ENCODE results near the gene CASZ1.
A peak's percentile ranks its signal among the peaks of the same experiment; 100 is the strongest.

The CASZ1 gene

DNA sequence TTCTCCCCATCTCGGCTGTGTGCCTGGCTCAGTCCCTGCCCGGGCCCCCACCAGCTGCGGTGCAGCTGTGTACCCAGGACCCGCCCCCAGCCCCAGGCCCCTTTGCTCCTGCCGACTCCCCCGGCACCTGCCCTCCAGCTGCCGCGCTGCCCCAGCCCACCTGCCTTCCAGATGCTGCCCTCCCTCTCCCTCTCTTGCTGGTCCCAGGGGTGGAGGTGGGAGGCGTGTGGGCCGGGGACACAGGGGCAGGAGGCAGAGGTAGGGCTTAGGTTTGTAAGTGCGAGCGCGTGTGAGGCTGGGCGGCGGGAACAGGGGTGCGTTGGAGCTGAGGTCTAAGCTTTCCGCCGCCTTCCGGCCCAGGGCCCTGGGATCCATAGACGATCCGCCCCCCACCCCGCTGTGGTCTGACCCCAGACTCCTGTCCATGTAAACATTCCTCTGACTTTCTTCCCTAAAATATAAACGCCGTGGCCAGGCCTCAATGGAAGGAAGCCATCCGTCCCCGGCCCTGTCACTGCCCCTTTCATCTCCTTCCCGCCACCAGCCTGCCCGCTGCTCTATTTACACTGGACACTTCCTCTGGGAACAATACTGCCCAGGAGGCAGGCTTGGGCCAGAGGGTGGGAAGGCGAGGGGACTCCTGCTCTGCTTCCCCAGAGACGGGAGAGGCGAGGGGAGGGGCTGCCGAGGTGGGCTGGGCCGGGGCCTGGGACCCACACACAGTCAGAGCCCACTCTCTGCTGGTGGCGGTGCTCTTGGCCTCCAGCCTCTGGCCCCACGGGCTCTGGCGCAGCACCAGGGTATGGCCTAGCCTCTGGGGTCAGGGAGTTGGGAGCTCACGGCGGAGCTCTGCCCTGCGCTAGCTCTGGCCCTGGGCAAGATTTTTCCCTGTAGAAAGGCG is 128.3 kb downstream of the CASZ1 start:
- peak; percentile 48 for DNase-seq

GRCh38 chr1:10665930-10666850 is 130.3 kb downstream of the CASZ1 start:
- no peak for DNase-seq

DNA sequence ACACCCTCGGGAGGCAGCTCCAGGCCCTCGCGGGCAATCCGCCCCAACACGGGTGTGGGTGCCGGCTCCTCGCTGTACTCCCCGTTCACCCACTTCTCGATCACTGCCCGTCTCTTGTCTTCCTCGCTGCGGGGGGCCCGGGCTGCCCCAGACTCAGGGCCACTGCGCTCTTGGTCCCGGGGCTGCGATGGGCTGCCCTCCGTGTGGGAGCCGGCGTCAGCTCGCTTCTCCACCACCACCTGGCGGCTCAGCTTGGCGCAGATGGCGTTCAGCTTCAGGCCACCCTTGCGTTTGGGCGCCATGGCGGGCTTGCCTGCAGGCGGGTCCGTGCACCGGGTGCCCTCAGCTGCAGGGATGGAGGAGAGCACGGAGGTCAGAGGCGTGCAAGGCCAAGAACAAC is 131.2 kb downstream of the CASZ1 start:
- no peak for DNase-seq

GRCh38 chr1:10664251-10664650 is 132.2 kb downstream of the CASZ1 start:
- no peak for DNase-seq

DNA sequence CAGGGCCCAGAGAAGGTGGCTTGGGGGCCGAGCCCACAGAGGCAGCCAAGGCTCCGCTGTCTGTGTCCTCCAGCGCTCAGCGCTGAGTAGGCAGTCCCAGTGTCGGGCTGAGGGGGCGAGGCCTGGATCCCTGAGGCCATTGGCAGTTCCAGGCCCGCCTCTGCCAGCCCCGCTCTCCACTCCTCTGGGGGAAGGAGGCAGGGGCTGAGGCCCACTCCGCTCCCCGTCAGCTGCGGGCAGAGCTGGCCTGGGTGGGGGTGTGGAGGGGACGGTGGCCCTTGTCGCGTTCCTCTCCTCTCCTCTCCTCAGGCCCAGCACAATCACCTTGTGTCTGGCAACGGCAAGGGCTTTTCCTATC is 132.8 kb downstream of the CASZ1 start:
- no peak for DNase-seq

DNA sequence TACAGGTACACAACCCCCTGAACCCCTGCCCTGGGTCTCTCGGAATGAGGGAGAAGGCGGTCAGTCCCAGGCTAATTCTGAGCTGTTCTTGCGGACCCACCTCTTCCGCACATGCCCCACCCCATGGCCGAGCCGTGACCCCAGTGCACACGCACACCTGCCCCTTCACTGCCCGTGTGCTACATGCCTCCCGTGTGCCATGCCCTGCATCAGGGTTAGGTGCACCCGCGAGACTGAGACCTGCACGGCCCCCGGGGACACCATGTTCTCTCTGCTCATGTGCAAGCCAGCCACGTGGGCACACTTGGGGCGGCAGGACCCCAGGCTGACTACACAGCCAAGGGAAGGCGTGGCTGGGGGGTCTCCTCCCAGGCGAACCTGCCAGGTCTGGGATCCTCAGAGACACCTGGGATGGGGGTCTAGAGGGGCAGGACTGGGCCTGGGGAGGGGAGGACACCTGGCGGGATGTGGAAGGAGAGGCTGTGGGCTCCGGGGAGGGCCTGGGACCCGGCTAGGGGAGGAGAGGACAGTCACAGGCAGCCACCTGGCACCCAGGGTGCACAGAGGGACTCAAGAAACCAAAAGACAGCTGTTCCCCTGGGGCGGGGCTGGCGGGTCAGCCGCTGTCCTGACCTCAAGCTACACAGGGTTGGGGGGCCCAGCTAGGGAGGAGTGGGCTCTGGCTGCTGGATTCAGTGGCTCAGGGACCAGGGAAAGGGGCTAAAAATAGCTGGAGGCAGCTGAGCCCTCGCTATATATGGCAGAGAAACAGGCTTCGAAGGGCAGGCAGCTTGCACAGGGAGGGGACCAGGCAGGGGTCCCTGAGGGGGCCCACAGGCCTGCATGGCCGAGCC is 133.4 kb downstream of the CASZ1 start:
- no peak for DNase-seq

DNA sequence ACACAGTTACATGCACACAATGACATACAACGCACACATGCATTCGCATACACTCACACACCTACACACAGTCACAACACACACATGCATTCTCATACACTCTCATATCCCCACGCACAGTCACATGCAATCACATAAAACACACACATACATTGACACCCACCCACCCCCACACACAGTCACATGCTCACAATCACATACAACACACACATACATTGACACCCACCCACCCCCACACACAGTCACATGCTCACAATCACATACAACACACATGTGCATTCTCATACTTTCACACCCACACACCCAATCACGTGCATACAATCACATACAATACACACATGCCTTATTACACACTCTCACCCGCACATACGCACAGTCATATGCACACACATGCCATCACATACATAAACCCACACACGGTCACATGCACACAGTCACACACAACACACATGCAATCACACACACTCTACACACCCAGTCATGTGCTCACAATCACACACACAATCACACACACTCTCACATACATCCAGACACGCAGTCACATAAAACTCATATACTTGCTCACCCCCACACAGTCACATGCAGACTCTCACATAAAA is 134.3 kb downstream of the CASZ1 start:
- DNase-seq: no peak

DNA sequence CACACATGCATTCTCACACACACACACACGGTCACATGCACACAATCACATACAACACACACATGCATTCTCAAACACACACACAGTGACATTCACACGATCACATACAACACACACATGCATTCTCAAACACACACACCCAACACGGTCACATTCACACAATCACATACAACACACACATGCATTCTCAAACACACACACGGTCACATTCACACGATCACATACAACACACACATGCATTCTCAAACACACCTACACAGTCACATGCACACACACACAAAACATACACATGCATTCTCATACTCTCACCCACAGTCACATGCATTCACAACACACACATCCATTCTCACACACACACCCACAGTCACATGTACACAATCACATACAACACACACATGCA is 135.0 kb downstream of the CASZ1 start:
- DNase-seq: no peak

DNA sequence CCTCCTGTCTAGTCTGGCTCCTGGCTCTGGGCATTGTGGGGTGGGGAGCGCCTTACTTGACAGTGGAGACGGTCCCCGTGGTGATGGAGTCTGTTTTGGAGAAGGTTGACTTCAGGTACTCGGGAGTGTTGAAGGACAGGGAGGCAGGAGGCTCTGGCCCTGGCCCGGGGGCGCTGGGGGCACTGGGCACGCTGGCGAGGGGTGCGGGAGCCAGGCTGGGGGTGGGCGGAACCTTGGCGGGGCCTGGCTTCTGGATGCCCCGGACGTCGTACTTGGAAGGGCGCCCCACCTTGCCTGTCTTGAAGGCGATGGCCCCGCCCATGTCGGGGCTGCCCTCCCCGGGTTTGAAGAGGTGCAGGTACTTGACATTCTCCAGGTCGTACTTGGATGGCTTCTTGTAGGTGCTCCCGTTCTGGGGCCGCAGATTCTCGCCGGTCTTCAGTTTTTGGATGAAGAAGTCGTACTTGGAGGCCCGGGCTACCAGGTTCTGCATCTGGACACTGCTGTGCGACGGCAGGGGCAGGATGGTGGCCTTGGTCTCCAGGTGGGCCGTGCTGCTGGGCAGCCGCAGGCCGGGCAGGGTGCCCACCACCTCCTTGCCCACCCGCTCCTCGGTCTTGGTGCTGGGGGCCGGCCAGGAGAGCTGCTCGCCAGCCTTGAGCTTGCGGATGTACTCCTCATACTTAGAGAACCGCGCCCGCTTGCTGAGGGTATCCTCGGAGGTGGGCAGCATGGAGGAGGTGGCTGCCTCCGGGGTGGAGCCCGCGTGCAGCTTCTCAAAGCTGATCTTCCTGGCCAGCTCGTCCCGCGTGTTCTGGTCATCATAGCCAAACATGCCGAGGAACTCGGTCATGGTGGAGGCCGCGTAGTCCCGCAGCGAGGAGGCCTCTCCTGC is 136.6 kb downstream of the CASZ1 start:
- no peak for DNase-seq

- DNase-seq: no peak
These were observed 137.2 kb downstream of the CASZ1 start for GRCh38 chr1:10659218-10659617.

DNA sequence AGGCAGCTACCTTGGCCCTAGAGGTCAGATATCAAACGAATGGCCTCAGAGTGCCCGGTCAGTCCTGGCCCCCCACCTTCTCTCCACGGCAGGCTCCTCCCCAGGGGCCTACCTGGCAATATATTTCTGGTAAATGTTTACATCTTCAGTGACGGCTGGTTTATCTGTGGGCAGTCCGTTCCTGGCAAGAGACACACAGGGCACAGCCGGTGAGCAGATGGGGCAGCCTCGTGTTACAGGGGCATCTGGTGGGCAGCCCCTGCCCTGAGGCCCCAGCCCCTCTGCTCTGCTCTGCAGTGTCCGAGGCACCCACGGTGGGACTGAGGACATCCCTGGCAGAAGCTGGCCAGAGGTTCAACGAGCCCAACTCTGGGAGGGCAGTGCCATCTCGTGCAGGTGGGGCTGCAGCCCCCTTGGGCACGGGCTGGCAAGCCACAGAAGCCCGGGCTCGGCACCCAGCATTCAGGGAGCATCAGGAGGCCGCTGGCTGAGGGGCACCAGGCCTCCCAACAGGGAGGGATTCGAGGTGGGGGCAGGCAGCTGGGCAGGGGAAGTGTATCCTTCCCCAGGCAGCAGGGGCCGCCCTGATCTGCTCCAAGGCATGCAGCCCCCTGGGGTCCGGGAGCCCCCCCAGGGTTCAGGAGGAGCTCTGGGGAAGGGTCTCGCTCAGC is 137.9 kb downstream of the CASZ1 start:
- DNase-seq: no peak

DNA sequence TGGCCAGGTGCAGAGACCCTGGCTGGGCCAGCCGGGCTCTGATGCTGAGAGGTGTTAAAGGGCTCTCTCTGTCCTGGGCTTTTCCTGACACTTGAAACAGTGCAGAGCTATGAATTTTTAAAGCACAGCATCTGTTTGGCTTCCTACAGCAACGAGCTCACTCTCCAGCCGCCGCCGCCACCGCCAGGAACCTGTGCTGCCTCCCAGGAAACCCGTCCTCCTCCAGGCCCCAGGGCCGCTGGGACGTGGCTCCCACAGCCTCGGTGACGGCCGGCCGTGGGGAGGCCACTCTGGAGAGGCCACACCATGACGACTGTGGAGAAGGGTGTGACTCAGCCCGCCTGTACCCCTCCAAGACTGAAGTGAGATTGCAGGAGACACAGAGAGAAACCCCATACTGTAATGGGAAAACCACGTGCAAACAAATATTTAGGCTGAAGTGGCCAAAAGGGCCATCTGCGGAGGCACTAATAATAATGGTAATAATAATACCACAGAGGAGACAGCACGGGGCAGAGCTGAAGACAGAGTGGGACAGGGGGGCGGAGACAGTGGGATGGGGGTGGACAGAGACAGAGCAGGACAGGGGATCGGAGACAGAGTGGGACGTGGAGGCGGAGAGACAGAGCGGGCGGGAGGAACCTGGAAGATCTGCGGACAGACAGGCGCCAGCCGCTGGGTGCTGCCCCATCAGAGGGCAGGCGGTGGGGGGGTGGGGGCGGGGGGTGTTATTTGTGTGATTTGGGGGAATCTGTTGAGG is 139.2 kb downstream of the CASZ1 start:
- DNase-seq: no peak

GRCh38 chr1:10656431-10656830 is 140.0 kb downstream of the CASZ1 start:
- no peak for DNase-seq

GRCh38 chr1:10655002-10655401 is 141.4 kb downstream of the CASZ1 start:
- no peak for DNase-seq

DNA sequence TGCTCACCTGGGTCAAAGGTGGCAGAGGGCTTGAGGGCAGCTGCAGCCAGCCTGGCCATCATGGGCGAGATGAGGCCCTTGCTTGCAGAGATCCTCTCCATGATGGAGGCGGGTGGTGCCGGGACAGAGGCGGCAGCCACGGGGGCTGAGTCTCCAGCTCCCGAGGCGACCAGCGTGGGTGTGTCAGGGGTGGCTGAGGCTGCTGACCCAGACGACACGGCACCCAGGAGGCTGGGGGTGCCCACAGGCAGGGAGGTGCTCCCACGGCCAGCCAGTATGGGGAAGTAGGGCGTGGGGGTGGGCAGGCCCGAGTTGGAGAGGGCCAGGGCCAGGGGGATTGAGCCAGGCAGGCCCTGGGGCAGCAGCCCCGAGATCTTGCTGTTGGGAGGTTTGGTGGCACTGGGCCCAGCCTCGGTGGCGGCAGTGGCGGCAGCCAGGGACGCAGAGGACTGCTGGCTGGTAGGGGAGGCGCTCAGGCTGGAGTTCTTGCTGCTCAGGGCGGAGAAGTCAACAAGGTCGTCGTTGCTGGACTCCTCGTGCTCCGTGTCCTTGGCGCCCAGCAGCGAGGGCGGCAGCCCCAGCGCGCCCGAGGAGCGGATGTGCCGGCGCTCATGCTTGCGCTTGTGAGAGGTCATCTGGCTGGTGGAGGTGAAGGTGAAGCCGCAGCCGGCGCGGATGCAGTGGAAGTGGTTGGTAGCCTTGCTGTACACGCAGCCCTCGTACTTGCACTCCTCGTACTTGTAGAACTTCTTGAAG is 142.9 kb downstream of the CASZ1 start:
- no peak for DNase-seq

- DNase-seq: no peak
These were observed 143.8 kb downstream of the CASZ1 start for GRCh38 chr1:10652626-10653025.

GRCh38 chr1:10651793-10652192 is 144.7 kb downstream of the CASZ1 start:
- DNase-seq: no peak

DNA sequence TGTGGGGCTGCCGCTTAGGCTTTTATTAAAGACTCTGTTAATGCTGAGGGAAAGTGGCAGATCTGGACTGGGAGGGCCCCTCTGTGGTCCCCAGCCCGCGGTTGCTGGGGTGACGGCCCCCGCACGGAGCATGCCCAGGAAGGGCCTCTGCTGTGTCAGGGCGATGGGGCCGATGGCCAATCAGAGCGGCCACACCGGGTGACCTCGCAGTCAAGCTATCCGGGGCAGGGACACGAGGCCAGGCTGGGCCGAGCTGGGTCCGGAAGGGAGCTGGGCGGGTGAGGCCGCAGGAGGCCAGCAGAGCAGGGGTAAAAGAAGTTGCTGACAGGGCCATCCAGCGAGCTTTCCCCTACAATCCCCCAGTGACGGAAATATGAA is 145.1 kb downstream of the CASZ1 start:
- no peak for DNase-seq
